ENCODE measurements around the gene HSD17B10. TPM values are rescaled to one million over a fixed set of nuclear protein-coding genes. Genes with fewer than 3 reads are reported as not detected.

HSD17B10 gene
- total and polyA plus RNA-seq, 2 of the 13 experiments (the other 11 are each of a cell fraction or from before 2014, with no cell fraction given), result 68.7 to 84.7 TPM

DNA sequence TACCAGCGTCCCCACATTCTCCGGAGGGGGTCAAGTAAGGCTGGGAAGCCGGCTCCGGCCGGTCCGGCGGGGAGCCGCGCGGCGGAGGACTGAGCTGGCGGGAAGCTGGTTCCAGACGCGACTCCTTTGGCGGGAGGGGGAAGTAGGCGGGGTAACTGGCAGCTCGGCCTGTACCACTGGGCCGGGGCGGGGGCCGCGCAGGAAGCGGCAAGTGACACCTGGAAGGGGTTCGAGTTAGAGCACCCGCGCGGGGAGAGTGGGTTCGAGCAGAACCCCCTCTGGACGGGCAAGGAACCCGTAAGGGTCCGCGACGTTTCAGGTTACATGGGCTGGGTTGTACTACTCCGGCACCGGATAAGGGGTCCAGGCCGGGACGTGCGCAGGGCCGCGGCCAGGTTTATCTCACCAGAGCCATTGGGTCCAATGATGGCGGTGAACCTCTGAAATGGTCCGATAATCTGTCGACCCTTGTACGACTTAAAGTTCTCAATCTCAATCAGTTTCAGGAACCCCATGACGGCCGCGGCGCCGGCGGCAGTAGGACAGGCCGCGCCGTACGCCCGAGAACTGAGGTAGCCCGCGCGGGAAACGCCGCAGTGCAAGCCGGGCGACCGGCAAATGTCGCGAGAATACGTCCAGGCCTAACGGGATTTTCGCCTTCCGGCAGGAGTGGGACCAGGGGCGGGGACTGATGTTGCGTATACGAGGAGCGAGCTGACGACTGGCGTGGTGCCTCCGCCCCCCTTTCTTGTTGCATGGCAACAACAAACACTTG, 11.9 kb downstream of the HSD17B10 start, which contains the start of gene SMC1A (continued):
- TF ChIP-seq, protein P1, sequence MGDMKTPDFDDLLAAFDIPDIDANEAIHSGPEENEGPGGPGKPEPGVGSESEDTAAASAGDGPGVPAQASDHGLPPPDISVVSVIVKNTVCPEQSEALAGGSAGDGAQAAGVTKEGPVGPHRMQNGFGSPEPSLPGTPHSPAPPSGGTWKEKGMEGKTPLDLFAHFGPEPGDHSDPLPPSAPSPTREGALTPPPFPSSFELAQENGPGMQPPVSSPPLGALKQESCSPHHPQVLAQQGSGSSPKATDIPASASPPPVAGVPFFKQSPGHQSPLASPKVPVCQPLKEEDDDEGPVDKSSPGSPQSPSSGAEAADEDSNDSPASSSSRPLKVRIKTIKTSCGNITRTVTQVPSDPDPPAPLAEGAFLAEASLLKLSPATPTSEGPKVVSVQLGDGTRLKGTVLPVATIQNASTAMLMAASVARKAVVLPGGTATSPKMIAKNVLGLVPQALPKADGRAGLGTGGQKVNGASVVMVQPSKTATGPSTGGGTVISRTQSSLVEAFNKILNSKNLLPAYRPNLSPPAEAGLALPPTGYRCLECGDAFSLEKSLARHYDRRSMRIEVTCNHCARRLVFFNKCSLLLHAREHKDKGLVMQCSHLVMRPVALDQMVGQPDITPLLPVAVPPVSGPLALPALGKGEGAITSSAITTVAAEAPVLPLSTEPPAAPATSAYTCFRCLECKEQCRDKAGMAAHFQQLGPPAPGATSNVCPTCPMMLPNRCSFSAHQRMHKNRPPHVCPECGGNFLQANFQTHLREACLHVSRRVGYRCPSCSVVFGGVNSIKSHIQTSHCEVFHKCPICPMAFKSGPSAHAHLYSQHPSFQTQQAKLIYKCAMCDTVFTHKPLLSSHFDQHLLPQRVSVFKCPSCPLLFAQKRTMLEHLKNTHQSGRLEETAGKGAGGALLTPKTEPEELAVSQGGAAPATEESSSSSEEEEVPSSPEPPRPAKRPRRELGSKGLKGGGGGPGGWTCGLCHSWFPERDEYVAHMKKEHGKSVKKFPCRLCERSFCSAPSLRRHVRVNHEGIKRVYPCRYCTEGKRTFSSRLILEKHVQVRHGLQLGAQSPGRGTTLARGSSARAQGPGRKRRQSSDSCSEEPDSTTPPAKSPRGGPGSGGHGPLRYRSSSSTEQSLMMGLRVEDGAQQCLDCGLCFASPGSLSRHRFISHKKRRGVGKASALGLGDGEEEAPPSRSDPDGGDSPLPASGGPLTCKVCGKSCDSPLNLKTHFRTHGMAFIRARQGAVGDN (CRISPR knock-in tag; IDR thresholded peaks at IDR 0.05), result peak; percentile 85
- TF ChIP-seq MIER3 (CRISPR knock-in tag; IDR thresholded peaks at IDR 0.05; ENCODE audit: borderline replicate concordance), result no peak
- TF ChIP-seq ZNF879 (CRISPR knock-in tag; IDR thresholded peaks at IDR 0.05), result no peak
- no peak for TF ChIP-seq ZNF850 (CRISPR knock-in tag; conservative IDR thresholded peaks at IDR 0.05)
- TF ChIP-seq, protein P2, sequence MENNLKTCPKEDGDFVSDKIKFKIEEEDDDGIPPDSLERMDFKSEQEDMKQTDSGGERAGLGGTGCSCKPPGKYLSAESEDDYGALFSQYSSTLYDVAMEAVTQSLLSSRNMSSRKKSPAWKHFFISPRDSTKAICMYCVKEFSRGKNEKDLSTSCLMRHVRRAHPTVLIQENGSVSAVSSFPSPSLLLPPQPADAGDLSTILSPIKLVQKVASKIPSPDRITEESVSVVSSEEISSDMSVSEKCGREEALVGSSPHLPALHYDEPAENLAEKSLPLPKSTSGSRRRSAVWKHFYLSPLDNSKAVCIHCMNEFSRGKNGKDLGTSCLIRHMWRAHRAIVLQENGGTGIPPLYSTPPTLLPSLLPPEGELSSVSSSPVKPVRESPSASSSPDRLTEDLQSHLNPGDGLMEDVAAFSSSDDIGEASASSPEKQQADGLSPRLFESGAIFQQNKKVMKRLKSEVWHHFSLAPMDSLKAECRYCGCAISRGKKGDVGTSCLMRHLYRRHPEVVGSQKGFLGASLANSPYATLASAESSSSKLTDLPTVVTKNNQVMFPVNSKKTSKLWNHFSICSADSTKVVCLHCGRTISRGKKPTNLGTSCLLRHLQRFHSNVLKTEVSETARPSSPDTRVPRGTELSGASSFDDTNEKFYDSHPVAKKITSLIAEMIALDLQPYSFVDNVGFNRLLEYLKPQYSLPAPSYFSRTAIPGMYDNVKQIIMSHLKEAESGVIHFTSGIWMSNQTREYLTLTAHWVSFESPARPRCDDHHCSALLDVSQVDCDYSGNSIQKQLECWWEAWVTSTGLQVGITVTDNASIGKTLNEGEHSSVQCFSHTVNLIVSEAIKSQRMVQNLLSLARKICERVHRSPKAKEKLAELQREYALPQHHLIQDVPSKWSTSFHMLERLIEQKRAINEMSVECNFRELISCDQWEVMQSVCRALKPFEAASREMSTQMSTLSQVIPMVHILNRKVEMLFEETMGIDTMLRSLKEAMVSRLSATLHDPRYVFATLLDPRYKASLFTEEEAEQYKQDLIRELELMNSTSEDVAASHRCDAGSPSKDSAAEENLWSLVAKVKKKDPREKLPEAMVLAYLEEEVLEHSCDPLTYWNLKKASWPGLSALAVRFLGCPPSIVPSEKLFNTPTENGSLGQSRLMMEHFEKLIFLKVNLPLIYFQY (CRISPR knock-in tag; IDR thresholded peaks at IDR 0.05; ENCODE audit: borderline replicate concordance), result 0 out of 2 replicates have a peak, but pooled peaks have one; percentile 61
- no peak for TF ChIP-seq ATAD3A (CRISPR knock-in tag; IDR thresholded peaks at IDR 0.05)
- TF ChIP-seq, protein P3, sequence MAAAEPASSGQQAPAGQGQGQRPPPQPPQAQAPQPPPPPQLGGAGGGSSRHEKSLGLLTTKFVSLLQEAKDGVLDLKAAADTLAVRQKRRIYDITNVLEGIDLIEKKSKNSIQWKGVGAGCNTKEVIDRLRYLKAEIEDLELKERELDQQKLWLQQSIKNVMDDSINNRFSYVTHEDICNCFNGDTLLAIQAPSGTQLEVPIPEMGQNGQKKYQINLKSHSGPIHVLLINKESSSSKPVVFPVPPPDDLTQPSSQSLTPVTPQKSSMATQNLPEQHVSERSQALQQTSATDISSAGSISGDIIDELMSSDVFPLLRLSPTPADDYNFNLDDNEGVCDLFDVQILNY (CRISPR knock-in tag; conservative IDR thresholded peaks at IDR 0.05), result peak; percentile 91
- no peak for TF ChIP-seq ZBTB7A (CRISPR knock-in tag; IDR thresholded peaks at IDR 0.05)
- no peak for TF ChIP-seq AKAP8 (CRISPR knock-in tag; IDR thresholded peaks at IDR 0.05)
- TF ChIP-seq, protein P4, sequence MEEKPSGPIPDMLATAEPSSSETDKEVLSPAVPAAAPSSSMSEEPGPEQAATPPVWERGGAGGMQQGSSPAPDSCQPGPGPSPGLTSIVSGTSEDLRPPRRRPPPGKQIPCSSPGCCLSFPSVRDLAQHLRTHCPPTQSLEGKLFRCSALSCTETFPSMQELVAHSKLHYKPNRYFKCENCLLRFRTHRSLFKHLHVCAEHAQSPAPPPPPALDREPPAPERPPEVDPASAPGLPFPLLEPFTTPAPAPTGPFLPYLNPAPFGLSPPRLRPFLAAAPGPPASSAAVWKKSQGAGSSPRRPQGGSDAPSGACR (CRISPR knock-in tag; IDR thresholded peaks at IDR 0.05), result no peak
- no peak for TF ChIP-seq NFE2L2 (IDR thresholded peaks at IDR 0.05; ENCODE audit: low read length)
- no peak for TF ChIP-seq HNRNPK (IDR thresholded peaks at IDR 0.05; ENCODE audit: low read depth, low read length, poor library complexity, severe bottlenecking)
- TF ChIP-seq HOXA9 (CRISPR knock-in tag; IDR thresholded peaks at IDR 0.05; ENCODE audit: borderline replicate concordance), result no peak
- TF ChIP-seq HDAC1 (CRISPR knock-in tag; IDR thresholded peaks at IDR 0.05), result no peak; the same call in 1 of the 2 replicates
- no peak for TF ChIP-seq MYNN (CRISPR knock-in tag; IDR thresholded peaks at IDR 0.05; ENCODE audit: low read depth)
- TF ChIP-seq, protein P5, sequence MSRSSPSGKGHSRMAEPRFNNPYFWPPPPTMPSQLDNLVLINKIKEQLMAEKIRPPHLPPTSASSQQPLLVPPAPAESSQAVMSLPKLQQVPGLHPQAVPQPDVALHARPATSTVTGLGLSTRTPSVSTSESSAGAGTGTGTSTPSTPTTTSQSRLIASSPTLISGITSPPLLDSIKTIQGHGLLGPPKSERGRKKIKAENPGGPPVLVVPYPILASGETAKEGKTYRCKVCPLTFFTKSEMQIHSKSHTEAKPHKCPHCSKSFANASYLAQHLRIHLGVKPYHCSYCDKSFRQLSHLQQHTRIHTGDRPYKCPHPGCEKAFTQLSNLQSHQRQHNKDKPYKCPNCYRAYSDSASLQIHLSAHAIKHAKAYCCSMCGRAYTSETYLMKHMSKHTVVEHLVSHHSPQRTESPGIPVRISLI (CRISPR knock-in tag; IDR thresholded peaks at IDR 0.05; ENCODE audit: borderline replicate concordance), result no peak
- TF ChIP-seq ZBTB20 (CRISPR knock-in tag; IDR thresholded peaks at IDR 0.05; ENCODE audit: borderline replicate concordance, low read depth), result no peak
- no peak for TF ChIP-seq TEAD3 (CRISPR knock-in tag; optimal IDR thresholded peaks at IDR 0.05; ENCODE audit: borderline replicate concordance)
- TF ChIP-seq ZNF205 (CRISPR knock-in tag; IDR thresholded peaks at IDR 0.05), result no peak

All from HepG2 (cell line).